Natural killer cell (primary cell): ENCODE results near the gene HYAL2. TPM values are rescaled to one million over a fixed set of nuclear protein-coding genes. Genes with fewer than 3 reads are reported as not detected.

Source experiments
- ATAC-seq, 3 donors: fragments of 150-1000 bp in 2 of 3; fragments of 200-7000 bp in 1 of 3; cut with Tn5 transposase; 1 replicate in 1 of 3; 2 replicates in 2 of 3; pipeline ENCODE4 v1.10.0; 2021; ENCODE audit warnings: mild to moderate bottlenecking in 2 of 3, moderate library complexity in 2 of 3
- DNase-seq, 2 donors: peaks; one replicate each; pipeline versions ENCODE4 v3.0.0 to v3.0.0-alpha.2; 2013 to 2021; ENCODE audit warnings: mixed read lengths in 1 of 2
- H3K27ac ChIP-seq: one replicate; pipeline ENCODE4 v1.5.1; 2013; ENCODE audit warnings: mild to moderate bottlenecking, low read length
- H3K27me3 ChIP-seq: one replicate; pipeline ENCODE4 v1.6.1; 2013; ENCODE audit warnings: low read length; ENCODE audit not compliant: control insufficient read depth, insufficient read depth
- H3K36me3 ChIP-seq: one replicate; pipeline ENCODE4 v1.6.1; 2013; ENCODE audit warnings: low read length; ENCODE audit not compliant: control insufficient read depth, insufficient read depth
- H3K4me1 ChIP-seq: one replicate; pipeline ENCODE4 v1.6.1; 2013; ENCODE audit warnings: low read length; ENCODE audit not compliant: control insufficient read depth, insufficient read depth
- H3K4me3 ChIP-seq: one replicate; pipeline ENCODE4 v1.5.1; 2013; ENCODE audit warnings: low read length
- H3K9me3 ChIP-seq: one replicate; pipeline ENCODE4 v1.6.1; 2013; ENCODE audit warnings: low read length; ENCODE audit not compliant: control insufficient read depth, insufficient read depth
- H3K27ac Mint-ChIP-seq, 2 donors: one replicate each; pipeline ENCODE4 v1.8.0; 2022; ENCODE audit warnings: mild to moderate bottlenecking in 2 of 2, mixed read lengths in 2 of 2, moderate library complexity in 1 of 2
- H3K27me3 Mint-ChIP-seq, 2 donors: one replicate each; pipeline ENCODE4 v1.8.0; 2022; ENCODE audit warnings: low read depth in 2 of 2, mixed read lengths in 2 of 2
- H3K36me3 Mint-ChIP-seq: one replicate; pipeline ENCODE4 v1.8.0; 2022; ENCODE audit warnings: mixed read lengths
- H3K4me1 Mint-ChIP-seq, 2 donors: one replicate each; pipeline ENCODE4 v1.8.0; 2022; ENCODE audit warnings: mixed read lengths in 2 of 2
- H3K4me3 Mint-ChIP-seq: one replicate; pipeline ENCODE4 v1.8.0; 2022; ENCODE audit warnings: mild to moderate bottlenecking, moderate library complexity, mixed read lengths
- H3K9me3 Mint-ChIP-seq, 2 donors: one replicate each; pipeline ENCODE4 v1.8.0; 2022; ENCODE audit warnings: mixed read lengths in 2 of 2
- CTCF ChIP-seq: fragments of 200-600 bp; IDR thresholded peaks from one replicate; pipeline ENCODE4 v1.8.0; 2022; ENCODE audit warnings: antibody characterized with exemption
- WGBS: methylation state at CpG from one replicate; pipeline ENCODE4 v1.1.7; 2013; ENCODE audit warnings: missing lambda C conversion rate; ENCODE audit not compliant: insufficient coverage; 5-methylcytosine and 5-hydroxymethylcytosine counted together
- intact Hi-C: fragments of 100-400 bp; cut with micrococcal nuclease; formaldehyde crosslinking; loops from one replicate; pipeline ENCODE4 v1.14.2; 2022
- total RNA-seq, 4 donors: library from RNA; stranded (reverse); fragments of 120-200 nt in 1 of 4; gene quantifications; one replicate each; pipeline versions ENCODE4 v1.2.3 to v1.2.4, GENCODE V29; 2013 to 2022

HYAL2 gene
- total RNA-seq, 3 donors from 2014 or later (not counting 1 experiment from before 2014, with no cell fraction given): 1.2 to 3.7 (median 3.1) TPM

- Mint-ChIP-seq H3K27me3 (no peaks in the 10 kb centered on the region), H3K27ac (peak overlapping the region; percentile 95 to 97), H3K4me3 (peak overlapping the region; percentile 97), H3K9me3 (no peaks in the 10 kb centered on the region), H3K4me1 (peaks cover 18 to 33% of the 10 kb centered on the region in 2 donors), H3K36me3 (no peaks in the 10 kb centered on the region)
- intact Hi-C loops: no loop called here
- Histone ChIP-seq H3K4me1 (peaks cover 27% of the 10 kb centered on the region), H3K9me3 (no peaks in the 10 kb centered on the region), H3K4me3 (no peak overlapping the region), H3K36me3 (peaks cover 2% of the 10 kb centered on the region), H3K27me3 (no peaks in the 10 kb centered on the region), H3K27ac (no peak overlapping the region)
- 93% methylated on average over 6 of the region's 6 CpGs for WGBS
- no peak for TF ChIP-seq CTCF
- DNase-seq: no peak
- no peak for ATAC-seq
These were observed 21.8 kb downstream of the HYAL2 start for GRCh38 chr3:50300681-50301254.

- H3K4me1 ChIP-seq: peaks cover 27% of the 10 kb centered on the region
- peak overlapping the region; percentile 97 for H3K4me3 Mint-ChIP-seq
- no peaks in the 10 kb centered on the region for H3K36me3 Mint-ChIP-seq
- ATAC-seq (no peak), DNase-seq (peak in 1 of 2 donors; percentile 39)
- H3K36me3 ChIP-seq: peaks cover 2% of the 10 kb centered on the region
- intact Hi-C loops: loop anchor here (1.0 to 5.0 kb wide), 3 partner anchors 37 to 62 kb away; partner anchors contain the start of gene TMEM115
- peaks cover 18 to 33% of the 10 kb centered on the region in 2 donors for H3K4me1 Mint-ChIP-seq
- H3K27ac Mint-ChIP-seq: peak overlapping the region; percentile 95 to 97
- H3K4me3 ChIP-seq: peak overlapping the region; percentile 36
- H3K27me3 Mint-ChIP-seq: no peaks in the 10 kb centered on the region
- peak overlapping the region; percentile 96 for H3K27ac ChIP-seq
- no peak for TF ChIP-seq CTCF
- no peaks in the 10 kb centered on the region for H3K27me3 ChIP-seq
- WGBS: 57% methylated on average over 12 of the region's 12 CpGs
- H3K9me3 ChIP-seq: no peaks in the 10 kb centered on the region
- no peaks in the 10 kb centered on the region for H3K9me3 Mint-ChIP-seq
These were observed 22.4 kb downstream of the HYAL2 start for GRCh38 chr3:50299929-50300680.

GRCh38 chr3:50299638-50299928 lies 23.0 kb downstream of the HYAL2 start:
- 2% methylated on average over 12 of the region's 12 CpGs for WGBS
- TF ChIP-seq CTCF: no peak
- H3K4me3 ChIP-seq: peak overlapping the region; percentile 36
- H3K27ac ChIP-seq: peak overlapping the region; percentile 96
- H3K4me3 Mint-ChIP-seq: peak overlapping the region; percentile 97
- H3K9me3 Mint-ChIP-seq: no peaks in the 10 kb centered on the region
- no peaks in the 10 kb centered on the region for H3K9me3 ChIP-seq
- no peak for ATAC-seq
- intact Hi-C loops: loop anchor here (1.0 to 5.0 kb wide), 3 partner anchors 38 to 61 kb away; partner anchors contain the start of gene TMEM115
- peaks cover 18 to 33% of the 10 kb centered on the region in 2 donors for H3K4me1 Mint-ChIP-seq
- no peak for DNase-seq
- H3K36me3 Mint-ChIP-seq: no peaks in the 10 kb centered on the region
- H3K27me3 Mint-ChIP-seq: no peaks in the 10 kb centered on the region
- peaks cover 2% of the 10 kb centered on the region for H3K36me3 ChIP-seq
- peak overlapping the region; percentile 95 to 97 for H3K27ac Mint-ChIP-seq
- H3K4me1 ChIP-seq: peaks cover 27% of the 10 kb centered on the region
- H3K27me3 ChIP-seq: no peaks in the 10 kb centered on the region
